Suppressor macrophage treated with lipopolysaccharide for 4 hours (primary cell): ENCODE data around the gene REEP1.

Experiments used
- DNase-seq: peaks from one replicate; pipeline ENCODE4 v3.0.0-alpha.2; 2020

The REEP1 gene, protein sequence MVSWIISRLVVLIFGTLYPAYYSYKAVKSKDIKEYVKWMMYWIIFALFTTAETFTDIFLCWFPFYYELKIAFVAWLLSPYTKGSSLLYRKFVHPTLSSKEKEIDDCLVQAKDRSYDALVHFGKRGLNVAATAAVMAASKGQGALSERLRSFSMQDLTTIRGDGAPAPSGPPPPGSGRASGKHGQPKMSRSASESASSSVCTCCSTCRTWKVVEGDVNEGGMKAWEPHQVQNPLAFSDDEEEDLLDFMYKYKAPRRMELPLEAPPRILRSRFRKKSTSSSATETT

DNA sequence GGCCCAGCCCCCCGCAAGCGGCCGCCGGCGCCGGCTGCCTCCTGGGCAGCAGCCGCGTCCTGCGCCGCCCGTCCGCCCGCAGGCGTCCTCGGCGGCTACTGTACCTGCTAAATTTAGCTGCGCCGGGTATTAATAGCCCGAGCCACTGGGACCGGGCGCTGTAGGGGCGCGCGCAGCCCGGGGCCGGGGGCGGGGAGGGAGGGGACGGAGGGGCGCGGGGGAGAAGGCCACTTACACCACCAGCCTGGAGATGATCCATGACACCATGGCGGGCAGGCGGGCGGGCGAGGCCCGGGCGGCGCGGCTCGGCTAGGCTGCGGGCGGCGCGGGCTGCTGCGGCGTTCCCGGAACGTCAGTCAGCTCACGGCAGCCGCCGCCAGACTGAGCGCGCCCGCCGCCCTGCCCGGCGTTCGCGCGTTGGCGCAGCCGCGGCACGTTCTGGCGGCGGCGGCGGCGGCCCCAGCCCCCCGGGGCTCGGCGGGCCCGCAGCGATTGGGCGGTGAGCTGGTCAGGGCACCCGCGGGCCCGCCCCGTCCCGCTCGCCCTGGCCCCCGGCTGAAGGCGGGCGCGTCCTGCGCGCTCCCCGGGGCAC, at the start of gene REEP1:
Gene REEP1, minus strand, starts transcription at position 383 of the 592 bp plus-strand sequence. Its CDS starts 116 bp downstream, at position 267.
- peak; percentile 25 for DNase-seq

DNA sequence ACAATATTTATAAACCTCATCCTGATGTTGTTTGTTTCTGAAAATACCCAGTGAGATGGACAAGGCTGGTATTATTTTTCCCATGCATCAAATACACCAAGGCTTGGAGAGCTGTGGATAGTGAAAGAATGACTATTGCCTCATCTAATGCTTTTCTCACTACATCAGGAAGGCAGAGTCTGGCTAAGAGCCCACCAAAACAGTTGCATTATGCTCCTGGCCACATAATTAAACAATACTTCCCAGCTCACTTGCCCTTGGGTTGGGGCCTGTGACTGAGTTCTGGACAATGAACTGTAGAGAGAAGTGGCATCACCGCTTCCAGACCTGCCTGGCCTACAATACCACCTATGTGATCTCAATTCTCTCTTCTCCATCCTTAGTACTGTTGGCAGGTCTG, 46.4 kb upstream of the REEP1 start:
- DNase-seq = no peak

DNA sequence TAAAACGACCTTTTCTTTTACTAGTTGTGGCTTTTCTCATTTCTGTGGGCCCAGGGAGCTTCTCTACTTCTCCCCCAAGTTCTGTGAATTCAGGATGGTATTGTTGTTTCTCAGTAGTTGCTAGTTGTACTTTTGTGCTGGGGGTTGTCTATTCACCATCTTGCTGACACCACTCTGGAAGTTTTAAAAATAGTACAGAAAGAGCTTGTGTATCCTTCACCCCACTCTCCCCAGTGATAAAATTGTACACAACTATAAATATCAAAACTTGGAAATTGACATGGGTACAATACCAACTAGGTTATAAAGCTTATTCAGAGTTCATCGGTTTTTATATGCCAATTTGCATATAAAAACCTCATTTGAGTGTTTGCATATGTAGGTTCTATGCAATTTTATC, 45.3 kb upstream of the REEP1 start:
- DNase-seq = no peak

DNA sequence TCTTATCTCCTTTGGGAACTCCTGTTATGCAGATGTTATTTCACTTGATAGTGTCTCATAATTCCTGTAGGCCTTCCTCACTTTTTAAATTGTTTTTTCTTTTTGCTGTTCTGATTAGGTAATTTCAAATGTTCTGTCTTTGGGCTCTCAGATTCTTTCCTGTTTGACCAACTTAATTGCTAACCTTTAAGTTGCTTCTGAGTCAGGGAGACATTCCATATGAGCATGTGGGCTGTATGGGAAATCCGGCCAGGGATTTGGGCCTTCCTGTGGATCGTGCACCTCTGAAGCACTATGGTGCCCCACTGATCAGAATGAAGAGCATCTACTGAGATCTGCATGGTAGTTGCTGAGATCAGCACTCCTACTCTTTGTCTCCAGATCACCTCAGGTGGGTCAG, 44.7 kb upstream of the REEP1 start:
- no peak for DNase-seq

DNA sequence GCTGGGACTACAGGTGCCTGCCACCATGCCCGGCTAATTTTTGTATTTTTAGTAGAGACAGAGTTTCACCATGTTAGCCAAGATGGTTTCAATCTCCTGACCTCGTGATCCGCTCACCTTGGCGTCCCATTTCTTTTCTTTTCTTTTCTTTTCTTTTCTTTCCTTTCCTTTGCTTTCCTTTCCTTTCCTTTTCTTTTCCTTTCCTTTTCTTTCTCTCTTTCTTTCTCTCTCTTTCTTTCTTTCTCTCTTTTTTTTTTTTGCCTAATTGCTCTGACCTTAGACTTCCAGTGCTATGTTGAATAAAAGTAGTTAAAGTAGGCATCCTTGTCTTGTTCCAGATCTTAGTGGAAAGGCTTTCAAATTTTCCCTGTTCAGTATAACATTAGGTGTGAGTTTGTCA, 41.0 kb upstream of the REEP1 start:
- no peak for DNase-seq

DNA sequence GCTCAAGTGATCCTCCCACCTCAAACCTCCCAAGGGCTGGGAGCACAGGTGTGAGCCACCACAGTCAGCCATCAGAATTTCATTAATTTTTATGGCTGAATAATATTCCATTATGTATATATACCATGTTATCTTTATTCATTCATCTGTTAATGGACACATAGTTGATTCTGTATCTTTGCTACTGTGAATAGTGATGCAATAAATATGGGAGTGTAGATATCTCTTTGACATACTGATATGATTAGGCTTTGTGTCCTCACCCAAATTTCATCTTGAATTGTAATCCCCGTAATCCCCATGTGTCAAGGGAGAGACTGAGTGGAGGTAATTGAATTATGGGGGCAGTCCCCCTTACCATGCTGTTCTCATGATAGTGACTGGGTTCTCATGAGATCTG, 38.2 kb upstream of the REEP1 start:
- no peak for DNase-seq

DNA sequence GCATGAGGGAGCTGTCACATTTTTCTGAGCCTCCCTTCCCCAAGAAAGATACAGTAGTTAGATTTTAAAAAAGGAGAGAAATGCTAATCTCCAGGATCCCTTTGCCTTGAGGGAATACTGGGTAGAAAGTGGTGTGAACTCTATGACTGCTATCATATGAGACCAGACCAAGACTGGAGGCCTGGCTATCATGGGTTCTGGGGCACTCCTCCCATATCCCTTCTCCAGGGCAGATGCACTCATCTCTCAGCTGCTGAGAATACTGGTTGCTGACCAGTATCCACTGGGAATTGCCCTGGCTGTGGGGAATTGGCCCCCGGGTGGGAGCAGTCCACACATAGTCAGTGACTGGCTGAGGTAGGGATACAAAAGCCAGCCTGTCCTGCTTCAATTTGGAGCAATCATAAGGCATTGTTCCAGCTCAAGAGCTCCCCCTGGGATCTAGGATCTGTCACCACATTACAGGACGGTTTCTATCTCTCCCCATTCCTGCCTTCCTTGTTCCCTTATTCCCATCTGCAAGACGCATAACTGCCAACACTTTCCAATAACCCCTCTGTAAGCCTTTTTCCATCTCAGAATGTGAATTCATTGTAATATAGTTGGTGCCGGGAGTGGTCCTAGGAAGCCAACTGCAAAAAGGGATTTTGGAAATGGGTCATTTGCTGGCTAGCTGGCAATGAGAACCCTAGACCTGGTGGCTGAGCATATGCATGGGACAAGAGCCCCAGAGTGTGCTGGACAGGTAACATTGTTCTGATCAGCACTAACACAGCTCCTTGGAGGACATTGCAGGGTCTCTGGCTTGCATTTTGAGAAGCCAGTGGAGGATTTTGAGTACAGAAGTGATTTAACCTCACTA, 35.4 kb upstream of the REEP1 start:
- DNase-seq = peak; percentile 60

DNA sequence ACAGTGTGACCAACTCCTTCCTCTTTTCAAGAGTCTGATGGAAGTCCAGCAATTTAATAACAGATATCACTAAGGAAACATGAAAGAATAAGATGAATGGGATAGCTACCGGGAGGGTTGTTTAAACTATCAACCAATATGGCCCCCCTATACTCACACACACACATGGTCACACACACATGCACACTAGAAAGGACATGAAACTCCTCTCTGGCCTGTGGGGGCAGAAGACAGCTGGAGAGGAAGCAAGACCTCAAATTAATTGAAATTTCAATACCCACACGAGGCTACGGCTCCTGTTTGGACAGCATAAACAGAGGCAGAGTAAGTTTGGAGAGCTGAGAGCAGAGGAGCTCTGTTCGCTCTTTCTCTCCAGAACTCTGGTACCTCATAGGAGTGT, 34.7 kb upstream of the REEP1 start:
- peak; percentile 18 for DNase-seq

DNA sequence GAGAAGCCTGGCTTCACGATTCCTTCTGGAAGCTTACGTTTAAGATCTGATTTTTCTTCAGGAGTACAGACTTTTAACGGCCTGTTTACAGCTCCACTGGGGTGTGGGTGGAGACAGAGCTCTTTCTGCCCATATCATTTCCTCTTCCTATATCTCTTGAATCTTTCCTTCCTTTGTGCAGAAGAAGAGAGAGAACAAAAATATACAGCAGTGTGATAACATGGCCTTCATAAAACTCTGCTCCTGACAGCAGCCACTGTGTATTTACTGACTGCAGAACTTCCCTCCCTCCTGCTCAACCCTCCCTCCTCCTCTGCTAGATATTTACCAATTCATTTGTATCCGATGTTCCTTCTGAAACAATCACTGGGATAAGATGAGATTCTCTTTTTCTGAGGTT, 34.1 kb upstream of the REEP1 start:
- DNase-seq = no peak

DNA sequence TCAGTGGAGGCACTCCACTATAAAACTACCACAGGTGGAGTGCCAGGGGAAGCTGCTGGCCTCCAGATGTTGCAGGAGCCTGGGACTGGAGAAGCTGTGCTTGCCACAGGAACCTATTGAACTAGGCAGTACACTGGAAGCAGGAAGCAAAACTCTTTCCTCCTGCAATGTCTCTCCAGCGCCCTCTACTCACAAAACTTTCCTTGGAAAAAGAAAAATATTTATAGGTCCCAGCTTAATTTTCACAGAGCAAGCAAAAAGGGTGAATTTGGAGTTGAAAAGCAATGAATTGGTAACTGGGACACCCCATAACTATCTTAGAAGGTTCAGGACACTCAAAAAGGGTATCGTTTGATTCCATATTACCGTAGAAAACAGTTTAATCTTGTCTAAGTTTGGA, 33.2 kb upstream of the REEP1 start:
- no peak for DNase-seq

DNA sequence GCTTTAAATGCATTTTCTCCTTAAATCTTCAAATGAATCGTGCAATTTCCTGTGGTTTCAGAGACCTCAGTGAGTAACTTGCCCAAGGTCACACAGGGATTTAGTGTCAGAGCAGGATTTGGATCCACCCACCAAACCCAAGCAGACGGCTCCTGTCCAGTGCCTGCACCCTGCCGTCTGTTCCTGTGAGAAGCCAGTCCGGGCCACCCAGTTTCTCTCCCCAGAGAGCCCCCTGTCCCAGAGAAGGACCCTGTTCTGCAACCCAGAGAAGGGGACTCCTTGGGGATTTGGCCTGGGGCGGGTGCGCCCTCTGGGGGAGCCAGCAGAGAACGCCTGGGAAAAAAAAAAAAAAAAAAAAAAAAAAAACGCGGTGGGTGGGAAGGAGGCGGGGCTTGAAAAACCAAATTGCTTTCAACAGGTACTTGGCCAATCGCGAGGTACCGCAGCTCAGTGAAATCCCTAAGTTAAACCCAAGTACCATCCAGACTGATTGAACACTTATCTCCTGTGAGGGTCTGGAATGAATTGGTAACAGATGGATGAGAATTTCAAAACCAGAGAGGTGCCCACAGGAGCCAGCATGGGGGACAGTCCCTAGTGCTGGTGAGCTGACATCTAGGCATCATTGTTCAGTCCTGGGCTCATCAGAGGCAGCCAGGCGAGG, 30.9 kb upstream of the REEP1 start:
- peak; percentile 64 for DNase-seq

DNA sequence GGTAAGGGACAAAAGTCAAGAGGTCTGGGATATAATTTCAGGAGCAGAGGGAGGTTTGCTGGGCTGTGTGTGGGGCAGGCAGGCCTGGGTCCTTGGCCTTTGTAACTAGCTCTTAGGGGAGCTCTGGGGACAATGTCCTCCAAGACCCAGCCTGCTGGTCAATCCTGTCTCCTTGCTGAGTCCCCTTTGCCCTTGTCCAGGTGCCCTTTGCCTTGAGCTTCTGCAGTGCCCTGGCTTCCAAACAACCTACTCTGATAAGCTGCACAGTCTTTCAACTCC, 30.0 kb upstream of the REEP1 start:
- DNase-seq = no peak

DNA sequence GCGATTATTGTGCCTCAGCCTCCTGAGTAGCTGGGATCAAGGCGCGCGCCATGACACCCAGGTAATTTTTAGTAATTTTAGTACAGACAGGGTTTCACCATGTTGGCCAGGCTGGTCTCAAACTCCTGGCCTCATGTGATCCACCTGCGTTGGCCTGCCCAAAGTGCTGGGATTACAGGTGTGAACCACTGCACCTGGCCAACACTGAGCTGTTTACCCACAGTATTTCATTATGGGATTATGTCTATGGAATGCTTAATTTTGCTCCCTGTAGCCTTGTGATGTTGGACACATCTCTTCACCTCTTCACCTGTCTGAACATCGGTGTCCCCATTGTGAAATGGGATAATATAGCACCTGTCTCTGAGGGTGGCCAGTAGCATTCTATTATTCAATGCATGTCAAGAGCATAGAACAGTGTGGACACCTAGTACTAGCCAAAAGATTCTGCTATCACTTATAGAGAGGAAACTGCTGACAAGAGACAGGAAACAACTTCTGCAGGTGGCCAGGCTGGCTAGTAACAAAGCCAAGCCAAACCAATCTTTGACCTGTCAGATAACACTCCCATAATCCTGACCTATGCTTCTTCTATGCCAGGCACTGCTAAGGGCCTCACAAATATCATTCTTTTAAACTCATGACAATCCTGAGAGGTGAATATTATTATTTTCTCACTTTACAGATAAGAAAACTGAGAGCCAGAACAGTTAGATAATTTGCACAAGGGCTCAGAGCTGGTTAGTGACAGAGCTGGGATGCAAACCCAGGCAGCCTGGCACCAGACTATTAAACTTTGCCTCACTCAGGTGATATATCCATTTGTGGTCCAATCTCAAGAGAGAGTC, 29.4 kb upstream of the REEP1 start:
- DNase-seq = no peak

DNA sequence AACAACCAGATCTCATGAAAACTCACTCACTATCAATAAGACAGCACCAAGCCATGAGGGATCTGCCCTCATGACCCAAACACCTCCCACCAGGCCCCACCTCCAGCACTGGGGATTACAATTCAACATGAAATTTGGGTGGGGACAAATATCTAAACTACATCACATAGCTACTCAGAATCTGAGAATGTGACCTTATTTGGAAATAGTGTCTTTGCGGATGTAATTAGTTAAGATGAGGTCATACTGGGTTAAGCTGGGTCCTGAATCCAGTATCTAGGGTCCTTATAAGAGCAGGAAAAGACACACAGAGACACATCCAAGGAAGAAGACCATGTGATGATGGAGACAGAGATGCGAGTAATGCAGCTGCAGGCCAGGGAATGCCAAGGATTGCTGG, 27.5 kb upstream of the REEP1 start:
- no peak for DNase-seq

DNA sequence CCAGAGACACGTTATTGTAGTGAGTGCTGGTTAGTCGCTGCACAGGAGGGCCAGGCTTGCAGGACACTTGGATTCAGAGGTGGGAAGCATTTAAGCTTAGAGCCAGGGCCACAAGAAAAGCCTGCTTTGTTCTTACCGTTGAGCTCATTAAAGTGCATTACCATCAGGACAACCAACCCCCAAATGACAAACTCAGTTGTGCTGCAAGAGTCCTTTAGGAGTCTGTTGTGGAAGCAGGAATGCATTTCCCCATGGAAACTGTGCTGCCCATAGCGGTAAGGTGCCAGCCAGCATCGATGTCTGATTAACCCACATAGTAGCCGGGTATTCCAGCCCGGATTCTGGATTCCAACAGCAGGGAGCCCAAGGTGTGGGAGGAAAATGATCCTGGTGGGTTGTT, 23.4 kb upstream of the REEP1 start:
- DNase-seq = no peak

DNA sequence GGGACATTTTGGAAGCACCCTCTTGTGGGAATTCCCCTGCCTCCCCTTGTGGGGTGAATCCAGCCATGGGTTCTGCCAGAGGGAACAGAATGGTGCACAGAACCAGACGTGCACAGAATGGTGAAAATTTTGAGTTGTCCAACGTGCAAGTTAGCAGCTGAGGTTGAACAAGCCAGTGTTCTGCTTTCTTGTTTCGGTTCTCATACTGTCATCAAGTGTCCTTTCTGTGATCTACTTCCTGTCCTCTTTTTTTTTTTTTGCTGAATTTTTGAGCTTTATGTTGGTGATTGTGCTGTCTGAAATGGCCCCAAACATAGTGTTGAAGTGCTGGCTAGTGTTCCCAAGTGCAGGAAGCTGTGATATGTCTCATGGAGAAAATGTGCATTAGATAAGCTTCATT, 21.5 kb upstream of the REEP1 start:
- peak; percentile 87 for DNase-seq

DNA sequence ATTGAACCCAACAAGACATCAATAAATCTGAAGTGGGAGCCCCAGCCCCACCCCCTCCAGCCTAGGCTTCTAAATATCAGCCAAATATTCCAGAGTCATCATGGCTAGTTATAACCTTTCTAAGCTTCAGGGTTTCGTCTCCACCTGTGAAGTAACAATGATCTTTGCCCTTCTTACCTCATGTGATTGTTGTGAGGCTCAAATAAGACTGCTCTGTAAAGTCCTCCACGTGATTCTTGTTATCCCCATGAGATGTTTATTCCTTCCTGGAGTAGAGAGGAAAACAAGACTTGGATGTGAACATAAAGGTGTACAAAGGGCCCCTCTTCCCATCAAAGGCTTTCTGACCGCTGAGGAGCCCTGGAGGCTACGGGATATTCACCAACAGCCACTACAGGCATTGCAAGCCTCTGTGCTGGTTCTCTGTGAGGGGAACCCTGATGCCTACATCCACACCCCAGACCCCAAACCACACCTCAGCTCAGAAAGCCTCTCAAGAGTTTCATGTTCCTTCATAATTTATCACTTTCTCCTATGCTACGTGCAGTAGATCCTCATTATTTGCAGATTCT, 20.1 kb upstream of the REEP1 start:
- no peak for DNase-seq

DNA sequence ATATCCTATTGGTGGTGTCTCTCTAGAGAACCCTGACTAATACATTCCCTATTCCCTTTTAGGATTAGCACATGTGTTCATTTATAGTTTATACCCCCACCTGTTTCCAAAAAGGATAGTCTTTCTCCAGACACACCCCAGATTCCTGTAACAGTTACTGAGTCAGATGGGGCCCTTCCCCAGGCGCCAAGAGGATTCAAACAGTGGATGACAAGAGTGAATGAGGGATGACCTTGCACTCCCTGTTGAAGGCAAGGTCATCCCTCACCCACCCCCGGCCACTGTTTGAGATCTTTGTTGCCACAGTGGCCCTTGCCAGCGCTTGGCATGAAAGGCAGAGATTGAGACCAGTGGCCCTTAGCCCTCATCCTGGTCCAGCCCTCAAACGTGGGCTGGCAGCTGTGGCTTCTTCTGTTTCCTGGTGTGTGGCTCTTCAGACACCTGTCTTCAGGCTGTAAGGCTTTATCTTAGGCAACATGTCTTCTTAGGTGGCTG, 15.3 kb upstream of the REEP1 start:
- DNase-seq = no peak

DNA sequence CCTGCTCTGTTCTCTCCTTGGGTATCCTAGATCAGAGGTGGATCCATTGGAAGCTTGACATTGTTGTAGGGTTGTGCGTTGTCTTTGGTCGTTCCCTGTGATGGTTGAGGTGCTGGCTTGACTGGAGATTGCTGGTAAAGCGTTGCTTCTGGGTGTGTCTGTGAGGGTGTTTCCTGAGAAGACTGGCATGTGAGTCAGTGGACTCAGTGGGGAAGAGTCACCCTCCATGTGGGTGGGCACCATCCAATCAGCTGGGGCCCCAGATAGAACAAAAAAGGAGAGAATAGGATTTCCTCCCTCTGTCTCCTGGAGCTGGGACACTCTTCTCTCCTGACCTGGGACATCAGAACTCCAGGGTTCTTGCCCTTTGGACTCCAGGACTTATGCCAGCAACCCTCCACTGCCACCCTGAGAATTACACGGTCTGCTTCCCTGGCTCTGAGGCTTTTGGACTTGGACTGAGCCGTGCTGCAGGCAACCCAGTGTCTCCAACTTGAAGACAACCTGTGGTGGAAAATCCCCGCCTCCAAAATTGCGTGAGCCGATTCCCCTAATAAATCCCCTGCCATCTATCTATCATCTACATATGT, 14.8 kb upstream of the REEP1 start:
- DNase-seq = no peak

DNA sequence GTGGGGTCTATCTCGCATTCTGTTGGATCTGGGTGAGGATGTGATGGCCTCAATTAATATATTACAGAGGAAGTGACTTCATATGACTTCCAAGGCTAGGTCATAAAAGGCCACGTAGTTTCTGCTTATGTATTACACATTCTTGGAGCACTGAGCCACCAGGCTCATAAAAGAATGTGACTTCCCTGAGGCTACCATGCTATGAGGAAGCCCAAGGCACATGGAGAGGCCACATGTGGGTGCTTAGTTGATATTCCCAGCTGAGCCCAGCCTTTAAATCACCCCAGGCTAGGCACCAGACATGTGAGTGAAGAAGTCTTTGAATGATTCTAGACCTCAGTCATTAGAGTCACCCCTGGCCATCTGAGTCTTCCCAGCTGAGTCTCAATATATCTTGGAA, 13.3 kb upstream of the REEP1 start:
- no peak for DNase-seq

DNA sequence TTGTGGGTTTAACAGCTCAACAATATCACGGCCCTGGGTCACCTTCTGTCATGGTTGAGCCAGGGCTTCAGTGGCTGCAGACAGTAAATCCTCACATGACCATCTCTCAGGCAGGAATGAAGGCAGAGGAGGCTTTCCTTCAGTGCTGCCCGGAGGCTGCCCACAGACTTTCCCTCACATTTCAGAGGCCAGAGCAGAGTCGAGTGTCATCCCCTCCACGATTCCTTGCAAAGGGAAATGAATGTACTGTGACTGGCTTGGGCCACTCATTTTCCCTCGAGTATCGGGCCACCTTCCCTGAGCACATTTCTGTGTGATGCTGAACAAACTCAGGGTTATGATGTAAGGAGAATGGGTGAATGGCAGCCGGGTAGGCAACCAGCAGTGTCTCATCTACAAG, 10.0 kb upstream of the REEP1 start:
- DNase-seq = no peak
